ENCODE results near the gene TSNAX. TPM values are rescaled to one million over a fixed set of nuclear protein-coding genes. Genes with fewer than 3 reads are reported as not detected.
A peak's percentile ranks its signal among the peaks of the same experiment; 100 is the strongest.

The TSNAX gene, protein sequence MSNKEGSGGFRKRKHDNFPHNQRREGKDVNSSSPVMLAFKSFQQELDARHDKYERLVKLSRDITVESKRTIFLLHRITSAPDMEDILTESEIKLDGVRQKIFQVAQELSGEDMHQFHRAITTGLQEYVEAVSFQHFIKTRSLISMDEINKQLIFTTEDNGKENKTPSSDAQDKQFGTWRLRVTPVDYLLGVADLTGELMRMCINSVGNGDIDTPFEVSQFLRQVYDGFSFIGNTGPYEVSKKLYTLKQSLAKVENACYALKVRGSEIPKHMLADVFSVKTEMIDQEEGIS
- total RNA-seq (10 to 100 TPM; 33.7 to 49.7 (median 34.3) TPM), polyA plus RNA-seq (10 to 100 TPM; 93.1 to 97.1 TPM), total RNA-seq (16.6 reads per million, percentile 46 among the genes with 10 or more reads in this experiment)

GRCh38 chr1:231528172-231529029 is at the start of gene TSNAX:
Gene TSNAX (plus strand): TSS chr1:231528669. CDS start chr1:231528811, 142 bp downstream.
- Histone ChIP-seq H3K36me3 (ENCODE audit: control insufficient read depth in 2 of 3, insufficient read depth in 3 of 3, low read length in 3 of 3) (no peaks in the 10 kb centered on the region), H3K27ac (ENCODE audit: low read depth, low read length) (peak within 1 kb of the TSS; percentile 86), H3K27me3 (ENCODE audit: control insufficient read depth in 2 of 2, insufficient read depth in 2 of 2, low read length in 2 of 2) (no peaks in the 10 kb centered on the region), H3K4me1 (ENCODE audit: control insufficient read depth in 2 of 2, insufficient read depth in 2 of 2, low read length in 2 of 2) (peaks cover 24 to 26% of the 10 kb centered on the region in 2 donors), H3K9me3 (ENCODE audit: control insufficient read depth in 2 of 3, low read length in 3 of 3) (no peaks in the 10 kb centered on the region), H3K4me3 (ENCODE audit: low read length) (peak within 1 kb of the TSS; percentile 93)
- ChIA-PET POLR2A (interaction anchor here (0.8 to 3.0 kb wide), 5 partner anchors 8 to 550 kb away, joined by 3 to 32 read pairs (median 3); partner anchors contain the start of genes ARV1, EGLN1, EXOC8 and SPRTN), CTCF (interaction anchor here (1.0 kb wide), 1 partner anchor 10 kb away, joined by 3 read pairs; no protein-coding TSS in a partner anchor)
- Mint-ChIP-seq H3K36me3 (peaks cover 3 to 22% (median 11%) of the 10 kb centered on the region in 5 donors), H3K4me1 (peaks cover 23 to 55% (median 50%) of the 10 kb centered on the region in 7 donors), H3K27me3 (no peaks in the 10 kb centered on the region), H3K9me3 (no peaks in the 10 kb centered on the region), H3K4me3 (peak within 1 kb of the TSS; percentile 85 to 99 (median 97)), H3K27ac (peak within 1 kb of the TSS; percentile 96 to 100 (median 99))
- ATAC-seq (peak; percentile 93), DNase-seq (peak; percentile 85 to 94 (median 92))
- intact Hi-C loops (cut with micrococcal nuclease) = loop anchor here (1.0 to 10.0 kb wide), 18 partner anchors 68 to 1901 kb away; partner anchors contain the start of genes ARV1 (in 2 of the 2), C1orf198 (in 2 of the 2), DISC1 (in 2 of the 2) and EGLN1 (in 2 of the 2)

DNA sequence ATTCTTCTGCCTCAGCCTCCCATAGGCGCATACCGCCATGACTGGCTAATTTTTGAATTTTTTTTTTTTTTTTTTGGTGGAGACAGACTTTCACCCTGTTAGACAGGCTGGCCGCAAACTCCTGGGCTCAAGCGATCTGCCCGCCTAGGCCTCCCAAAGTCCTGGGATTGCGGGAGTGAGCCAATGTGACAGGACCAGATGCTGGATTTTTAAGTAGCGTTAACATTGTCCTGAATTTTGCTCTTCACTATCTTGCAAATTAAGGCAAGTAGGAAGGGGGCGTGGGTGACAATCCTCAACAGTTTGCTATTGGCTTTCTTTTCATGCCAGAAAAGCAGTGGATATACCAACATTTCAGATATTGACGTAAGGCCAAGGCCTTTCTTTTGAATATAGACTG is 49.7 kb upstream of the TSNAX start:
- intact Hi-C loops (cut with micrococcal nuclease) = no loop called here
- CTCF ChIA-PET = no interaction called here
- ATAC-seq = no peak

DNA sequence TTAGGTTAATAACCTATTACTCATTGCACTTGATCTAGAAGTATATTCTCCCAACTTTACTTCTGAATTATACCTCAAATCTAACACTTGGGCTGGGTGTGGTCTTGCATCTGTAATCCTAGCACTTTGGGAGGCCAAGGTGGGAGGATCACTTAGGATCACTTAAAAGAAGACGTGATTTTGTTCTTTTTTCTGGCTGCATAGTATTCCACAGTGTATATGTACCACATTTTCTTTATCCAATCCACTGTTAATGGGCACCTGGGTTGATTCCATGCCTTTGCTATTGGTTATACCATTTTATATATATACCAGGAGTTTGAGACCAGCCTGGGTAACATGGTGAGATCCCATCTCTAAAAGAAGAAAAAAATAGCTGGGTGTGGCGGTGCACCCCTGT is 48.5 kb upstream of the TSNAX start:
- CTCF ChIA-PET = no interaction called here
- no peaks in the 10 kb centered on the region for H3K9me3 ChIP-seq (ENCODE audit: control insufficient read depth in 2 of 3, low read length in 3 of 3)
- H3K4me3 Mint-ChIP-seq = no peak overlapping the region
- ATAC-seq (no peak), DNase-seq (no peak)
- POLR2A ChIA-PET = no interaction called here
- H3K4me1 Mint-ChIP-seq = no peaks in the 10 kb centered on the region
- no peak overlapping the region for H3K27ac Mint-ChIP-seq
- no peak overlapping the region for H3K4me3 ChIP-seq (ENCODE audit: low read length)
- H3K36me3 Mint-ChIP-seq = no peaks in the 10 kb centered on the region
- H3K36me3 ChIP-seq (ENCODE audit: control insufficient read depth in 2 of 3, insufficient read depth in 3 of 3, low read length in 3 of 3) = no peaks in the 10 kb centered on the region
- intact Hi-C loops (cut with micrococcal nuclease) = no loop called here
- peaks cover 13 to 35% (median 26%) of the 10 kb centered on the region in 5 donors for H3K27me3 Mint-ChIP-seq
- H3K4me1 ChIP-seq (ENCODE audit: control insufficient read depth in 2 of 2, insufficient read depth in 2 of 2, low read length in 2 of 2) = no peaks in the 10 kb centered on the region
- H3K27ac ChIP-seq (ENCODE audit: low read depth, low read length) = no peak overlapping the region
- no peaks in the 10 kb centered on the region for H3K27me3 ChIP-seq (ENCODE audit: control insufficient read depth in 2 of 2, insufficient read depth in 2 of 2, low read length in 2 of 2)
- peaks cover 0 to 6% (median 0%) of the 10 kb centered on the region in 11 donors for H3K9me3 Mint-ChIP-seq

More for the DNA sequence above, 49.7 kb upstream of the TSNAX start:
- H3K27me3 ChIP-seq (ENCODE audit: control insufficient read depth in 2 of 2, insufficient read depth in 2 of 2, low read length in 2 of 2) = no peaks in the 10 kb centered on the region
- H3K9me3 Mint-ChIP-seq = peaks cover 0 to 6% (median 0%) of the 10 kb centered on the region in 11 donors
- POLR2A ChIA-PET = interaction anchor here (0.8 kb wide), 1 partner anchor 860 kb away, joined by 3 read pairs; no protein-coding TSS in a partner anchor
- H3K4me3 ChIP-seq (ENCODE audit: low read length) = no peak overlapping the region
- no peak overlapping the region for H3K27ac Mint-ChIP-seq
- no peaks in the 10 kb centered on the region for H3K9me3 ChIP-seq (ENCODE audit: control insufficient read depth in 2 of 3, low read length in 3 of 3)
- H3K4me1 Mint-ChIP-seq = no peaks in the 10 kb centered on the region
- H3K36me3 Mint-ChIP-seq = no peaks in the 10 kb centered on the region
- H3K4me3 Mint-ChIP-seq = no peak overlapping the region
- DNase-seq = no peak
- no peaks in the 10 kb centered on the region for H3K36me3 ChIP-seq (ENCODE audit: control insufficient read depth in 2 of 3, insufficient read depth in 3 of 3, low read length in 3 of 3)
- peaks cover 15 to 43% (median 33%) of the 10 kb centered on the region in 5 donors for H3K27me3 Mint-ChIP-seq
- no peak overlapping the region for H3K27ac ChIP-seq (ENCODE audit: low read depth, low read length)
- no peaks in the 10 kb centered on the region for H3K4me1 ChIP-seq (ENCODE audit: control insufficient read depth in 2 of 2, insufficient read depth in 2 of 2, low read length in 2 of 2)

DNA sequence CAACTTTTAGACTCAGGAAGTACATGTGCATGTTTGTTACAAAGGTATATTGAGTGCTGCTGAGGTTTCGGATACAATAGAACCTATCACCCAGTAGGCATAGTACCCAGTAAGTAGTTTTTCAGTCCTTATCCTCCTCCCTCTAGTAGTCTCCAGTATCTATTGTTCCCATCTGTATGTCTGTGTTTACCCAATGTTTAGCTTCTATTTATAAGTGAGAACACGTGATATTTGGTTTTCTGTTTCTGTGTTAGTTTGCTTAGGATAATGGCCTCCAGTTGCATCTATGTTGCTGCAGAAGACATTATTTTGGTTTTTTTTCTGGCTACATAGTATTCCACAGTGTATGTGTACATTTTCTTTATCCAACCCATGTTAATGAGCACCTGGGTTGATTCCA is 47.2 kb upstream of the TSNAX start:
- Mint-ChIP-seq H3K27ac (no peak overlapping the region), H3K27me3 (peaks cover 17 to 37% (median 19%) of the 10 kb centered on the region in 5 donors), H3K4me1 (no peaks in the 10 kb centered on the region)

DNA sequence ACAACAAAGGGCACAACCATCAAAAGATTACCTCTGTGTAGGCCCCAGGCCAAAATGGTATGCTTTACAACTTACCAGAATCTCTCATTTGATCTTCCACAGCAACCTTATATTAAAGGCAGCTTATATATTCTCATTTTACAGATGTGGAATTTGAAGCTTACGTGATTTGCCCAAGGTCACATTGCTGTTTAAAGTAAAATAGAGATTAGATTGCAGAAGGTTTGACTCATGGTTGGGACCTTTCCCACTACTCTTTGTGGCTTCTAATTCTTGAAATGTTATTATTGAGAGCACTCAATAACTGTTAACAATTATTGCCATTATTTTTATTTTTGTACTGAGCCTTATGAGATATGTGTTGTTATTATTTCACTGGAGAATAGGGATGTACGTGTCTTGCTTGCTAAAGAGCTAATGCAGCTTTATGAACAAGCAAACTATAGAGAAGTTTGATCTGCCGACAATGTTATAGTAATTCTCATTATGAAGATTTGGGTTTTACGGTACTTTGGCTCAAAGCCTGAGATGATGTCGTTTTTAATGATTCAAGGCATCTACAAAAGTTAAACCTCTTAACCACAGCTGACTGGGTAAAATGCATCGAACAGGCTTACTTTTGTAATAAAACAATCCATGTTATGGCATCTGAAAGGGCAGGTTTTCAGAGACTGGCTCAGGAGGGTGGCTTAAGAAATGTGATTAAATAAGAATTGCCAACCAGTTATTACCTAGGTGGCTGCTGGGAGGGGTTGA is 43.3 kb upstream of the TSNAX start:
- Histone ChIP-seq H3K4me3 (ENCODE audit: low read length) (no peak overlapping the region), H3K4me1 (ENCODE audit: control insufficient read depth in 2 of 2, insufficient read depth in 2 of 2, low read length in 2 of 2) (no peaks in the 10 kb centered on the region), H3K9me3 (ENCODE audit: control insufficient read depth in 2 of 3, low read length in 3 of 3) (no peaks in the 10 kb centered on the region), H3K27me3 (ENCODE audit: control insufficient read depth in 2 of 2, insufficient read depth in 2 of 2, low read length in 2 of 2) (no peaks in the 10 kb centered on the region), H3K27ac (ENCODE audit: low read depth, low read length) (no peak overlapping the region), H3K36me3 (ENCODE audit: control insufficient read depth in 2 of 3, insufficient read depth in 3 of 3, low read length in 3 of 3) (no peaks in the 10 kb centered on the region)
- ChIA-PET POLR2A (no interaction called here), CTCF (no interaction called here)
- DNase-seq = no peak
- Mint-ChIP-seq H3K9me3 (peaks cover 0 to 6% (median 0%) of the 10 kb centered on the region in 11 donors), H3K27me3 (peaks cover 6 to 47% (median 28%) of the 10 kb centered on the region in 5 donors), H3K4me1 (no peaks in the 10 kb centered on the region), H3K27ac (no peak overlapping the region), H3K4me3 (no peak overlapping the region), H3K36me3 (no peaks in the 10 kb centered on the region)
- intact Hi-C loops (cut with micrococcal nuclease) = no loop called here
- ATAC-seq = no peak

More for the DNA sequence above, 47.2 kb upstream of the TSNAX start:
- intact Hi-C loops (cut with micrococcal nuclease) = no loop called here
- ChIA-PET POLR2A (no interaction called here), CTCF (no interaction called here)
- Mint-ChIP-seq H3K36me3 (no peaks in the 10 kb centered on the region), H3K4me3 (no peak overlapping the region), H3K9me3 (peaks cover 0 to 6% (median 0%) of the 10 kb centered on the region in 11 donors)
- Histone ChIP-seq H3K27me3 (ENCODE audit: control insufficient read depth in 2 of 2, insufficient read depth in 2 of 2, low read length in 2 of 2) (no peaks in the 10 kb centered on the region), H3K27ac (ENCODE audit: low read depth, low read length) (no peak overlapping the region), H3K9me3 (ENCODE audit: control insufficient read depth in 2 of 3, low read length in 3 of 3) (no peaks in the 10 kb centered on the region), H3K4me1 (ENCODE audit: control insufficient read depth in 2 of 2, insufficient read depth in 2 of 2, low read length in 2 of 2) (no peaks in the 10 kb centered on the region), H3K36me3 (ENCODE audit: control insufficient read depth in 2 of 3, insufficient read depth in 3 of 3, low read length in 3 of 3) (no peaks in the 10 kb centered on the region), H3K4me3 (ENCODE audit: low read length) (no peak overlapping the region)
- ATAC-seq (no peak), DNase-seq (no peak)

DNA sequence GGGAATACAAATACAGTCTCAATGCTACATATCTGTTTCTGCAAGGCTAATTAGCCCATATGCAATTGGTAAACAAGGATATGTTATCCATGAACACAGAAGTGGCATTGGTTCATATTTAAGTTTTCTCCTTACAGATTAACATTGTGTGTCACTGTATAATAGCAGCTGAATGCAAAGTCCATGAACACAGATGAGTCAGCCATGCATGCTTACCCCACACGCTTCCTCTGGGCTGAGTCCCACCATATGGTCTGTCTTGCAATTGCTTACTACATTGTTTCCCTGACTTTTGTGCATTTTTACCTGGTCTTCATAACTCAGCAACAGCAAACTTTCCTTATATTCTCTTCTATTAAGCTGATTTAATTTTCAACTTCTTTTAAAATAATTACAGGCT is 41.5 kb upstream of the TSNAX start:
- CTCF ChIA-PET = no interaction called here
- intact Hi-C loops (cut with micrococcal nuclease) = no loop called here
- H3K27ac ChIP-seq (ENCODE audit: low read depth, low read length) = no peak overlapping the region

More for the DNA sequence above, 41.5 kb upstream of the TSNAX start:
- Mint-ChIP-seq H3K27ac (no peak overlapping the region), H3K4me1 (no peaks in the 10 kb centered on the region), H3K36me3 (no peaks in the 10 kb centered on the region), H3K4me3 (no peak overlapping the region), H3K27me3 (peaks cover 6 to 43% (median 19%) of the 10 kb centered on the region in 5 donors), H3K9me3 (no peaks in the 10 kb centered on the region)
- ATAC-seq (no peak), DNase-seq (no peak)
- no peaks in the 10 kb centered on the region for H3K27me3 ChIP-seq (ENCODE audit: control insufficient read depth in 2 of 2, insufficient read depth in 2 of 2, low read length in 2 of 2)
- POLR2A ChIA-PET = no interaction called here
- H3K4me3 ChIP-seq (ENCODE audit: low read length) = no peak overlapping the region
- H3K36me3 ChIP-seq (ENCODE audit: control insufficient read depth in 2 of 3, insufficient read depth in 3 of 3, low read length in 3 of 3) = no peaks in the 10 kb centered on the region
- H3K9me3 ChIP-seq (ENCODE audit: control insufficient read depth in 2 of 3, low read length in 3 of 3) = no peaks in the 10 kb centered on the region
- no peaks in the 10 kb centered on the region for H3K4me1 ChIP-seq (ENCODE audit: control insufficient read depth in 2 of 2, insufficient read depth in 2 of 2, low read length in 2 of 2)

Measured in naive thymus-derived CD4-positive, alpha-beta T cell (primary cell).